ENCODE results near the gene CLTCL1.
"Not testable (repeated sequence)": the region's sequence is repeated elsewhere in the genome, so short reads cannot be mapped to it uniquely, and the experiment has no call there.

The CLTCL1 gene

GRCh38 chr22:19275919-19276600 is 15.5 kb downstream of the CLTCL1 start:
- no peaks in the 10 kb centered on the region for H3K9me3 Mint-ChIP-seq
- DNase-seq = no peak
- no peak overlapping the region for H3K4me3 Mint-ChIP-seq
- H3K27ac Mint-ChIP-seq = no peak overlapping the region
- no peaks in the 10 kb centered on the region for H3K4me1 Mint-ChIP-seq (ENCODE audit: low read depth)
- H3K27me3 Mint-ChIP-seq = no peaks in the 10 kb centered on the region
- no peaks in the 10 kb centered on the region for H3K36me3 Mint-ChIP-seq (ENCODE audit: low read depth)

GRCh38 chr22:19275513-19275912 is 16.0 kb downstream of the CLTCL1 start:
- Mint-ChIP-seq H3K27ac (no peak overlapping the region), H3K27me3 (no peaks in the 10 kb centered on the region), H3K4me1 (ENCODE audit: low read depth) (no peaks in the 10 kb centered on the region), H3K4me3 (no peak overlapping the region), H3K36me3 (ENCODE audit: low read depth) (no peaks in the 10 kb centered on the region), H3K9me3 (no peaks in the 10 kb centered on the region)
- no peak for DNase-seq

- H3K36me3 Mint-ChIP-seq (ENCODE audit: low read depth) = no peaks in the 10 kb centered on the region
- H3K9me3 Mint-ChIP-seq = no peaks in the 10 kb centered on the region
- DNase-seq = no peak
- H3K4me1 Mint-ChIP-seq (ENCODE audit: low read depth) = no peaks in the 10 kb centered on the region
- no peak overlapping the region for H3K27ac Mint-ChIP-seq
- no peak overlapping the region for H3K4me3 Mint-ChIP-seq
- H3K27me3 Mint-ChIP-seq = no peaks in the 10 kb centered on the region
Measured at GRCh38 chr22:19275104-19275503, 16.4 kb downstream of the CLTCL1 start.

GRCh38 chr22:19271856-19272535 is 19.5 kb downstream of the CLTCL1 start:
- H3K27ac Mint-ChIP-seq = no peak overlapping the region
- peaks cover 5% of the 10 kb centered on the region for H3K9me3 Mint-ChIP-seq
- no peak for DNase-seq

GRCh38 chr22:19271273-19271855 is 20.2 kb downstream of the CLTCL1 start:
- Mint-ChIP-seq H3K4me1 (ENCODE audit: low read depth) (no peaks in the 10 kb centered on the region), H3K27me3 (no peaks in the 10 kb centered on the region), H3K27ac (no peak overlapping the region), H3K36me3 (ENCODE audit: low read depth) (peaks cover 6% of the 10 kb centered on the region), H3K4me3 (no peak overlapping the region), H3K9me3 (peaks cover 10% of the 10 kb centered on the region)
- DNase-seq = no peak

More at GRCh38 chr22:19271856-19272535, 19.5 kb downstream of the CLTCL1 start:
- Mint-ChIP-seq H3K4me3 (no peak overlapping the region), H3K36me3 (ENCODE audit: low read depth) (peaks cover 3% of the 10 kb centered on the region), H3K4me1 (ENCODE audit: low read depth) (no peaks in the 10 kb centered on the region), H3K27me3 (no peaks in the 10 kb centered on the region)

- no peak overlapping the region for H3K27ac Mint-ChIP-seq
- DNase-seq = no peak
- H3K4me1 Mint-ChIP-seq (ENCODE audit: low read depth) = no peaks in the 10 kb centered on the region
- no peak overlapping the region for H3K4me3 Mint-ChIP-seq
- H3K9me3 Mint-ChIP-seq = peaks cover 15% of the 10 kb centered on the region
- peaks cover 6% of the 10 kb centered on the region for H3K36me3 Mint-ChIP-seq (ENCODE audit: low read depth)
- H3K27me3 Mint-ChIP-seq = no peaks in the 10 kb centered on the region
Measured at GRCh38 chr22:19270873-19271272, 20.6 kb downstream of the CLTCL1 start.

- no peak overlapping the region for H3K4me3 Mint-ChIP-seq
- H3K36me3 Mint-ChIP-seq (ENCODE audit: low read depth) = peaks cover 6% of the 10 kb centered on the region
Measured at GRCh38 chr22:19266547-19267086, 24.9 kb downstream of the CLTCL1 start.

GRCh38 chr22:19265779-19266178 is 25.7 kb downstream of the CLTCL1 start:
- no peaks in the 10 kb centered on the region for H3K27me3 Mint-ChIP-seq
- no peak for DNase-seq
- H3K27ac Mint-ChIP-seq = no peak overlapping the region
- H3K4me3 Mint-ChIP-seq = no peak overlapping the region
- peaks cover 6% of the 10 kb centered on the region for H3K36me3 Mint-ChIP-seq (ENCODE audit: low read depth)
- H3K4me1 Mint-ChIP-seq (ENCODE audit: low read depth) = peaks cover under 1% of the 10 kb centered on the region
- peaks cover 17% of the 10 kb centered on the region for H3K9me3 Mint-ChIP-seq

More at GRCh38 chr22:19266547-19267086, 24.9 kb downstream of the CLTCL1 start:
- Mint-ChIP-seq H3K4me1 (ENCODE audit: low read depth) (no peaks in the 10 kb centered on the region), H3K27ac (no peak overlapping the region), H3K9me3 (peaks cover 17% of the 10 kb centered on the region), H3K27me3 (no peaks in the 10 kb centered on the region)
- no peak for DNase-seq

GRCh38 chr22:19260804-19261203 is 30.7 kb downstream of the CLTCL1 start:
- H3K27me3 Mint-ChIP-seq = no peaks in the 10 kb centered on the region
- peaks cover 15% of the 10 kb centered on the region for H3K4me1 Mint-ChIP-seq (ENCODE audit: low read depth)
- no peak for DNase-seq
- H3K27ac Mint-ChIP-seq = no peak overlapping the region
- no peaks in the 10 kb centered on the region for H3K36me3 Mint-ChIP-seq (ENCODE audit: low read depth)
- no peak overlapping the region for H3K4me3 Mint-ChIP-seq
- H3K9me3 Mint-ChIP-seq = peaks cover 1% of the 10 kb centered on the region

GRCh38 chr22:19260194-19260593 is 31.3 kb downstream of the CLTCL1 start:
- no peaks in the 10 kb centered on the region for H3K9me3 Mint-ChIP-seq
- no peak for DNase-seq
- no peaks in the 10 kb centered on the region for H3K27me3 Mint-ChIP-seq
- no peaks in the 10 kb centered on the region for H3K36me3 Mint-ChIP-seq (ENCODE audit: low read depth)
- no peak overlapping the region for H3K27ac Mint-ChIP-seq
- H3K4me3 Mint-ChIP-seq = no peak overlapping the region
- peaks cover 15% of the 10 kb centered on the region for H3K4me1 Mint-ChIP-seq (ENCODE audit: low read depth)

- H3K27ac Mint-ChIP-seq; H3K4me3 Mint-ChIP-seq; H3K9me3 Mint-ChIP-seq; DNase-seq; H3K36me3 Mint-ChIP-seq (ENCODE audit: low read depth); H3K27me3 Mint-ChIP-seq: not testable (repeated sequence)
- peaks cover 15% of the 10 kb centered on the region for H3K4me1 Mint-ChIP-seq (ENCODE audit: low read depth)
Measured at GRCh38 chr22:19258968-19259288, 32.6 kb downstream of the CLTCL1 start.

- Mint-ChIP-seq H3K9me3 (peaks cover 2% of the 10 kb centered on the region), H3K27me3 (no peaks in the 10 kb centered on the region), H3K4me3 (no peak overlapping the region), H3K4me1 (ENCODE audit: low read depth) (peaks cover 15% of the 10 kb centered on the region), H3K27ac (no peak overlapping the region), H3K36me3 (ENCODE audit: low read depth) (no peaks in the 10 kb centered on the region)
- DNase-seq = no peak
Measured at GRCh38 chr22:19258371-19258770, 33.1 kb downstream of the CLTCL1 start.

- H3K4me1 Mint-ChIP-seq (ENCODE audit: low read depth) = peaks cover 15% of the 10 kb centered on the region
- not testable (repeated sequence) for H3K36me3 Mint-ChIP-seq (ENCODE audit: low read depth); H3K4me3 Mint-ChIP-seq; DNase-seq; H3K9me3 Mint-ChIP-seq; H3K27me3 Mint-ChIP-seq; H3K27ac Mint-ChIP-seq
Measured at GRCh38 chr22:19256362-19256761, 35.2 kb downstream of the CLTCL1 start.

- H3K27ac Mint-ChIP-seq = no peak overlapping the region
- no peak overlapping the region for H3K4me3 Mint-ChIP-seq
- H3K36me3 Mint-ChIP-seq (ENCODE audit: low read depth) = no peaks in the 10 kb centered on the region
- H3K27me3 Mint-ChIP-seq = no peaks in the 10 kb centered on the region
- H3K4me1 Mint-ChIP-seq (ENCODE audit: low read depth) = no peaks in the 10 kb centered on the region
- DNase-seq = no peak
- H3K9me3 Mint-ChIP-seq = peaks cover 2% of the 10 kb centered on the region
Measured at GRCh38 chr22:19253143-19253542, 38.4 kb downstream of the CLTCL1 start.
